GM10266 (cell line): ENCODE data around the gene CLCA4.
"Not testable (repeated sequence)": the region's sequence is repeated elsewhere in the genome, so short reads cannot be mapped to it uniquely, and the experiment has no call there.

Experiments used
- DNase-seq: peaks from one replicate; pipeline ENCODE4 v3.0.0; 2012; ENCODE audit errors: extremely low spot score
- CTCF ChIP-seq: IDR thresholded peaks from 2 replicates; pipeline ENCODE4 v1.5.1; 2012; ENCODE audit warnings: mild to moderate bottlenecking, low read depth; ENCODE audit not compliant: control insufficient read depth, insufficient read depth; ENCODE audit errors: missing control alignments

The CLCA4 gene

GRCh38 chr1:86582161-86582560 is 35.3 kb downstream of the CLCA4 start:
- DNase-seq = no peak
- TF ChIP-seq CTCF = no peak

- no peak for DNase-seq
- TF ChIP-seq CTCF = no peak
Measured at GRCh38 chr1:86583032-86583431, 36.2 kb downstream of the CLCA4 start.

- no peak for TF ChIP-seq CTCF
Measured at GRCh38 chr1:86583593-86583992, 36.7 kb downstream of the CLCA4 start.

GRCh38 chr1:86594284-86594770 is 47.4 kb downstream of the CLCA4 start:
- DNase-seq = no peak
- no peak for TF ChIP-seq CTCF

More at GRCh38 chr1:86583593-86583992, 36.7 kb downstream of the CLCA4 start:
- no peak for DNase-seq

- no peak for DNase-seq
- no peak for TF ChIP-seq CTCF
Measured at GRCh38 chr1:86596224-86596623, 49.3 kb downstream of the CLCA4 start.

- DNase-seq = no peak
- no peak for TF ChIP-seq CTCF
Measured at GRCh38 chr1:86596741-86597290, 49.9 kb downstream of the CLCA4 start.

GRCh38 chr1:86606080-86606479 is 59.2 kb downstream of the CLCA4 start:
- DNase-seq = not testable (repeated sequence)

GRCh38 chr1:86616433-86616832 is 69.6 kb downstream of the CLCA4 start:
- no peak for TF ChIP-seq CTCF
- DNase-seq = no peak
